ENCODE results near the gene CEND1.

CEND1 gene

GRCh38 chr11:763073-763463 is 26.8 kb downstream of the CEND1 start:
- Histone ChIP-seq H3K27ac (ENCODE audit: low read depth, low read length) (no peak overlapping the region), H3K9me3 (ENCODE audit: control insufficient read depth, insufficient read depth, low read length) (no peaks in the 10 kb centered on the region), H3K4me1 (ENCODE audit: control insufficient read depth, low read length) (no peaks in the 10 kb centered on the region), H3K4me3 (ENCODE audit: low read length) (no peak overlapping the region), H4K20me1 (ENCODE audit: control insufficient read depth, insufficient read depth, low read depth, low read length) (0 out of 2 replicates have a peak, but pooled peaks cover 7% of the 10 kb centered on the region), H3F3A (ENCODE audit: control insufficient read depth, insufficient read depth) (peaks cover 13% of the 10 kb centered on the region), H3K79me2 (ENCODE audit: control insufficient read depth, low read length) (no peaks in the 10 kb centered on the region; the same call in 1 of the 2 replicates), H3K27me3 (ENCODE audit: control insufficient read depth, low read length) (no peaks in the 10 kb centered on the region), H3K4me2 (ENCODE audit: low read length) (no peak overlapping the region), H3K36me3 (ENCODE audit: control insufficient read depth, low read length) (peaks cover 70% of the 10 kb centered on the region), H3K9me2 (replicated peaks; ENCODE audit: control insufficient read depth, low read length) (no peaks in the 10 kb centered on the region)
- no peak for TF ChIP-seq EZH2phosphoT487 (IDR thresholded peaks at IDR 0.05; ENCODE audit: borderline replicate concordance, low read length)
- no peak for TF ChIP-seq CTCF (IDR thresholded peaks at IDR 0.05; ENCODE audit: low read depth, low read length, poor library complexity, severe bottlenecking)

GRCh38 chr11:762421-763072 is 27.3 kb downstream of the CEND1 start:
- no peak overlapping the region for H3K4me2 ChIP-seq (ENCODE audit: low read length)
- H3K9me2 ChIP-seq (replicated peaks; ENCODE audit: control insufficient read depth, low read length) = no peaks in the 10 kb centered on the region
- H3K27me3 ChIP-seq (ENCODE audit: control insufficient read depth, low read length) = no peaks in the 10 kb centered on the region
- peaks cover 13% of the 10 kb centered on the region for H3F3A ChIP-seq (ENCODE audit: control insufficient read depth, insufficient read depth)
- no peaks in the 10 kb centered on the region; the same call in 1 of the 2 replicates for H3K79me2 ChIP-seq (ENCODE audit: control insufficient read depth, low read length)
- TF ChIP-seq EZH2phosphoT487 (IDR thresholded peaks at IDR 0.05; ENCODE audit: borderline replicate concordance, low read length) (no peak), CTCF (IDR thresholded peaks at IDR 0.05; ENCODE audit: low read depth, low read length, poor library complexity, severe bottlenecking) (no peak)
- H3K27ac ChIP-seq (ENCODE audit: low read depth, low read length) = no peak overlapping the region
- peaks cover 71% of the 10 kb centered on the region for H3K36me3 ChIP-seq (ENCODE audit: control insufficient read depth, low read length)
- 0 out of 2 replicates have a peak, but pooled peaks cover 7% of the 10 kb centered on the region for H4K20me1 ChIP-seq (ENCODE audit: control insufficient read depth, insufficient read depth, low read depth, low read length)
- no peak overlapping the region for H3K4me3 ChIP-seq (ENCODE audit: low read length)
- H3K4me1 ChIP-seq (ENCODE audit: control insufficient read depth, low read length) = no peaks in the 10 kb centered on the region
- no peaks in the 10 kb centered on the region for H3K9me3 ChIP-seq (ENCODE audit: control insufficient read depth, insufficient read depth, low read length)

- Histone ChIP-seq H3K4me1 (ENCODE audit: control insufficient read depth, low read length) (no peaks in the 10 kb centered on the region), H3K9me3 (ENCODE audit: control insufficient read depth, insufficient read depth, low read length) (no peaks in the 10 kb centered on the region), H3K9me2 (replicated peaks; ENCODE audit: control insufficient read depth, low read length) (no peaks in the 10 kb centered on the region), H4K20me1 (ENCODE audit: control insufficient read depth, insufficient read depth, low read depth, low read length) (0 out of 2 replicates have a peak, but pooled peaks cover 5% of the 10 kb centered on the region), H3F3A (ENCODE audit: control insufficient read depth, insufficient read depth) (peaks cover 7% of the 10 kb centered on the region), H3K27me3 (ENCODE audit: control insufficient read depth, low read length) (no peaks in the 10 kb centered on the region), H3K79me2 (ENCODE audit: control insufficient read depth, low read length) (0 out of 2 replicates have a peak, but pooled peaks cover 3% of the 10 kb centered on the region), H3K4me3 (ENCODE audit: low read length) (no peak overlapping the region), H3K27ac (ENCODE audit: low read depth, low read length) (no peak overlapping the region), H3K4me2 (ENCODE audit: low read length) (no peak overlapping the region), H3K36me3 (ENCODE audit: control insufficient read depth, low read length) (peaks cover 70% of the 10 kb centered on the region)
- TF ChIP-seq CTCF (IDR thresholded peaks at IDR 0.05; ENCODE audit: low read depth, low read length, poor library complexity, severe bottlenecking) (no peak), EZH2phosphoT487 (IDR thresholded peaks at IDR 0.05; ENCODE audit: borderline replicate concordance, low read length) (no peak)
Measured at GRCh38 chr11:761526-762108, 28.3 kb downstream of the CEND1 start.

Data from DOHH2 (cell line).